C4-2B (cell line): Measurements from ENCODE around the gene WTAP.

Experiments
- ZFX ChIP-seq: fragments of 450-650 bp; IDR thresholded peaks from 2 replicates; pipeline ENCODE4 v1.6.1; 2017
- TF ChIP-seq, protein P1 (sequence below): fragments of 450-650 bp; conservative IDR thresholded peaks from 2 replicates; pipeline ENCODE4 v1.5.1; 2017; ENCODE audit warnings: mild to moderate bottlenecking

DNA sequence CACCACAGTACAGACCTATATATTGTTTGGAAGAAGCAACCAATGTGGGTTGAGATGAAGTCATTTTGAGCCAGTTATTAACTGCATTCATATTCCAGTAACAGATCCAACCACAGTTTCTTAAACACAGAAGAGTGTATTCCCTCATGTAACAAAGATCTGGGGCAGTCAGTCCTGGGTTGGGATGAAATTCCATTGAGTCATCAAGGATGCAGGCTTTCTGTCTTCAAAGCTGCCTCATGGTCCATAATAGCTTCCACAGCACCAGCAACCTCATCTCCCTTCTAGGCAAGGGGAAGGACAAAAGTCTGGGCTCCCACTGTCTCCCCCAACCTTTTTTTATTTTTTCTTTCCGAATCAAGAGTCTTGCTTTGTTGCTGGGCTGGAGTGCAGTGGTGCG lies 31.3 kb upstream of the WTAP start:
- TF ChIP-seq, protein P1, sequence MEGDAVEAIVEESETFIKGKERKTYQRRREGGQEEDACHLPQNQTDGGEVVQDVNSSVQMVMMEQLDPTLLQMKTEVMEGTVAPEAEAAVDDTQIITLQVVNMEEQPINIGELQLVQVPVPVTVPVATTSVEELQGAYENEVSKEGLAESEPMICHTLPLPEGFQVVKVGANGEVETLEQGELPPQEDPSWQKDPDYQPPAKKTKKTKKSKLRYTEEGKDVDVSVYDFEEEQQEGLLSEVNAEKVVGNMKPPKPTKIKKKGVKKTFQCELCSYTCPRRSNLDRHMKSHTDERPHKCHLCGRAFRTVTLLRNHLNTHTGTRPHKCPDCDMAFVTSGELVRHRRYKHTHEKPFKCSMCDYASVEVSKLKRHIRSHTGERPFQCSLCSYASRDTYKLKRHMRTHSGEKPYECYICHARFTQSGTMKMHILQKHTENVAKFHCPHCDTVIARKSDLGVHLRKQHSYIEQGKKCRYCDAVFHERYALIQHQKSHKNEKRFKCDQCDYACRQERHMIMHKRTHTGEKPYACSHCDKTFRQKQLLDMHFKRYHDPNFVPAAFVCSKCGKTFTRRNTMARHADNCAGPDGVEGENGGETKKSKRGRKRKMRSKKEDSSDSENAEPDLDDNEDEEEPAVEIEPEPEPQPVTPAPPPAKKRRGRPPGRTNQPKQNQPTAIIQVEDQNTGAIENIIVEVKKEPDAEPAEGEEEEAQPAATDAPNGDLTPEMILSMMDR: no peak
- no peak for TF ChIP-seq ZFX
